ENCODE results near the gene OR52W1.

OR52W1 gene

DNA sequence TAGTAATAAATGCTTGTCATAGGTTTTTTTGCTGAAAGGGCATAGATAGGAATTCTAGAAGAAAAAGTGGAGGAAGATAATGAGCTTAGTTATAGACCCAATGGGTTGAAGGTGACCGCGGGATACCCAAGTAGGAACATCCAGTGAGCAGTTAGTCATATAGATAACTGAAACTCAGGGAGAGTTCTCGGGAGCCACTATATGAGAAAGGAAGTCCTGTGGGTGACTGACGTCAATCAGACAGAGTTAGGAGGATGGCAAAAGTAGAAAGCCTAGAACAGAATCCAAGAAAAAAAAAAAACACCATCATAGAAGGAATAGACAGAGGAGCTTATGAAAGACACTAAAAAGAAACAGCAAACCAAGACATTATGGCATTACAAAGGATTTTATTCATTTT lies 38.2 kb downstream of the OR52W1 start:
- TF ChIP-seq CEBPB (IDR thresholded peaks at IDR 0.05) (no peak), YY1 (IDR thresholded peaks at IDR 0.05; ENCODE audit: low read depth) (no peak), TCF12 (IDR thresholded peaks at IDR 0.05; ENCODE audit: low read depth) (no peak), CREB1 (IDR thresholded peaks at IDR 0.05; ENCODE audit: low read depth) (no peak), FOXM1 (IDR thresholded peaks at IDR 0.05; ENCODE audit: borderline replicate concordance, low read depth) (no peak), TAF1 (IDR thresholded peaks at IDR 0.05; ENCODE audit: low read depth) (no peak)
- TF ChIP-seq, protein P1, sequence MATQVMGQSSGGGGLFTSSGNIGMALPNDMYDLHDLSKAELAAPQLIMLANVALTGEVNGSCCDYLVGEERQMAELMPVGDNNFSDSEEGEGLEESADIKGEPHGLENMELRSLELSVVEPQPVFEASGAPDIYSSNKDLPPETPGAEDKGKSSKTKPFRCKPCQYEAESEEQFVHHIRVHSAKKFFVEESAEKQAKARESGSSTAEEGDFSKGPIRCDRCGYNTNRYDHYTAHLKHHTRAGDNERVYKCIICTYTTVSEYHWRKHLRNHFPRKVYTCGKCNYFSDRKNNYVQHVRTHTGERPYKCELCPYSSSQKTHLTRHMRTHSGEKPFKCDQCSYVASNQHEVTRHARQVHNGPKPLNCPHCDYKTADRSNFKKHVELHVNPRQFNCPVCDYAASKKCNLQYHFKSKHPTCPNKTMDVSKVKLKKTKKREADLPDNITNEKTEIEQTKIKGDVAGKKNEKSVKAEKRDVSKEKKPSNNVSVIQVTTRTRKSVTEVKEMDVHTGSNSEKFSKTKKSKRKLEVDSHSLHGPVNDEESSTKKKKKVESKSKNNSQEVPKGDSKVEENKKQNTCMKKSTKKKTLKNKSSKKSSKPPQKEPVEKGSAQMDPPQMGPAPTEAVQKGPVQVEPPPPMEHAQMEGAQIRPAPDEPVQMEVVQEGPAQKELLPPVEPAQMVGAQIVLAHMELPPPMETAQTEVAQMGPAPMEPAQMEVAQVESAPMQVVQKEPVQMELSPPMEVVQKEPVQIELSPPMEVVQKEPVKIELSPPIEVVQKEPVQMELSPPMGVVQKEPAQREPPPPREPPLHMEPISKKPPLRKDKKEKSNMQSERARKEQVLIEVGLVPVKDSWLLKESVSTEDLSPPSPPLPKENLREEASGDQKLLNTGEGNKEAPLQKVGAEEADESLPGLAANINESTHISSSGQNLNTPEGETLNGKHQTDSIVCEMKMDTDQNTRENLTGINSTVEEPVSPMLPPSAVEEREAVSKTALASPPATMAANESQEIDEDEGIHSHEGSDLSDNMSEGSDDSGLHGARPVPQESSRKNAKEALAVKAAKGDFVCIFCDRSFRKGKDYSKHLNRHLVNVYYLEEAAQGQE (IDR thresholded peaks at IDR 0.05; ENCODE audit: low read depth): no peak
- TF ChIP-seq, protein P2, sequence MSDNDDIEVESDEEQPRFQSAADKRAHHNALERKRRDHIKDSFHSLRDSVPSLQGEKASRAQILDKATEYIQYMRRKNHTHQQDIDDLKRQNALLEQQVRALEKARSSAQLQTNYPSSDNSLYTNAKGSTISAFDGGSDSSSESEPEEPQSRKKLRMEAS (IDR thresholded peaks at IDR 0.05): no peak
- TF ChIP-seq, protein P3, sequence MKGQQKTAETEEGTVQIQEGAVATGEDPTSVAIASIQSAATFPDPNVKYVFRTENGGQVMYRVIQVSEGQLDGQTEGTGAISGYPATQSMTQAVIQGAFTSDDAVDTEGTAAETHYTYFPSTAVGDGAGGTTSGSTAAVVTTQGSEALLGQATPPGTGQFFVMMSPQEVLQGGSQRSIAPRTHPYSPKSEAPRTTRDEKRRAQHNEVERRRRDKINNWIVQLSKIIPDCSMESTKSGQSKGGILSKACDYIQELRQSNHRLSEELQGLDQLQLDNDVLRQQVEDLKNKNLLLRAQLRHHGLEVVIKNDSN (IDR thresholded peaks at IDR 0.05): no peak

DNA sequence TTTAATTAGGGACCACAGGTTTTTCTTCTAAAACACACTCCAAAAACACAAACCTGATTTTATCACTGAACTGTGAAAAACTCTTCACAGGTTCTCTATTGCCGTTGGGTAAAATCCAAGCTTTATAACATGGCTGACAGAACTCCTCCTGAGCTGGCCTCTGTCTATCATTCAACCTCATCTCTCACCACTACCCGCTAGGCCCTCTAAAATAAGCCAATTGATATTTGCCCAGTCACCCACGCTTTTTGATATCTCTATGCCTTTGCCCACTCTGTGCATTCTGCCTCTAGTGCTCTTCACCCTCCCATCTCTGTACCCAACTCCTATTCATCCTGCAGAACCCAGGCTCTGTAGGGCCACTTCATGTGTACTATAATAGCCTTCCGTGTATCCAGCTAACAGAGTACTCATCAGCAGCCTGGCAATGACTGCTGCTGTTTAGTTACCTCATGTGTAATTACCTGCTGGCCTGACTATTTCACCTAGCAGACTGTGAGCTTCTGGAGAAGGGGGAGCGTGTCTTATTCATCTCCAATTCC lies 38.8 kb downstream of the OR52W1 start:
- TF ChIP-seq, protein P1 (IDR thresholded peaks at IDR 0.05; ENCODE audit: low read depth): no peak
- TF ChIP-seq CEBPB (IDR thresholded peaks at IDR 0.05) (no peak), ZBTB7A (IDR thresholded peaks at IDR 0.05; ENCODE audit: low read depth) (no peak), TAF1 (IDR thresholded peaks at IDR 0.05; ENCODE audit: low read depth) (no peak), NFIC (IDR thresholded peaks at IDR 0.05) (no peak), EP300 (IDR thresholded peaks at IDR 0.05; ENCODE audit: borderline replicate concordance) (no peak), TCF12 (IDR thresholded peaks at IDR 0.05; ENCODE audit: low read depth) (no peak), RAD21 (IDR thresholded peaks at IDR 0.05; ENCODE audit: low read depth) (no peak), CREB1 (IDR thresholded peaks at IDR 0.05; ENCODE audit: low read depth) (no peak), YY1 (IDR thresholded peaks at IDR 0.05; ENCODE audit: low read depth) (no peak), TEAD4 (IDR thresholded peaks at IDR 0.05) (no peak), EGR1 (IDR thresholded peaks at IDR 0.05) (no peak)
- TF ChIP-seq, protein P2 (IDR thresholded peaks at IDR 0.05): no peak

DNA sequence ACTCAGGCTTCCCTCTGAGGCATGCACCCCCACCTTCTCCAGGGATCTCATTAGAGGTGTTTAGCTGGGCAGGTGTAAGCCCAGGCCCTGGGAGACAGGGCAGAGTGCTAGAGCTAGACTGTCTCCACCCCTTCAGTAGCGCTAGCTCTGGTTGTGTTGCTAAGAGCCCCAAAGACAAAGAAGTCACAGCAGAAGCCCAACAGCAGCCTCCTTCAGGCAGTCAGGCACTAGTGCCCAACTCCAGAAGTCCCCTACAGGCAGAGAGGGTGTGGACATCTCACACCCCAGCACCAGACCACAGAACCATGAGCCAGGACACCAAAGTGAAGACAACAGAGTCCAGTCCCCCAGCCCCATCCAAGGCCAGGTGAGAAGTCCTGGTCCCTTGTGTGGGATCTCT lies 39.9 kb downstream of the OR52W1 start, which contains the start of gene CNGA4:
CNGA4 (plus strand) TSS at position 188 of the 400 bp plus-strand sequence; CDS start at position 306, 118 bp downstream.
- TF ChIP-seq CREB1 (IDR thresholded peaks at IDR 0.05; ENCODE audit: low read depth) (no peak), FOXM1 (IDR thresholded peaks at IDR 0.05; ENCODE audit: borderline replicate concordance, low read depth) (no peak), RAD21 (IDR thresholded peaks at IDR 0.05; ENCODE audit: low read depth) (no peak), EP300 (IDR thresholded peaks at IDR 0.05; ENCODE audit: borderline replicate concordance) (no peak), TCF12 (IDR thresholded peaks at IDR 0.05; ENCODE audit: low read depth) (no peak), EGR1 (IDR thresholded peaks at IDR 0.05) (no peak), TEAD4 (IDR thresholded peaks at IDR 0.05) (no peak), ZBTB7A (IDR thresholded peaks at IDR 0.05; ENCODE audit: low read depth) (no peak), YY1 (IDR thresholded peaks at IDR 0.05; ENCODE audit: low read depth) (no peak), NFIC (IDR thresholded peaks at IDR 0.05) (no peak), CEBPB (IDR thresholded peaks at IDR 0.05) (no peak), TAF1 (IDR thresholded peaks at IDR 0.05; ENCODE audit: low read depth) (no peak)
- TF ChIP-seq, protein P2 (IDR thresholded peaks at IDR 0.05): no peak
- TF ChIP-seq, protein P3 (IDR thresholded peaks at IDR 0.05): no peak
- TF ChIP-seq, protein P1 (IDR thresholded peaks at IDR 0.05; ENCODE audit: low read depth): no peak

DNA sequence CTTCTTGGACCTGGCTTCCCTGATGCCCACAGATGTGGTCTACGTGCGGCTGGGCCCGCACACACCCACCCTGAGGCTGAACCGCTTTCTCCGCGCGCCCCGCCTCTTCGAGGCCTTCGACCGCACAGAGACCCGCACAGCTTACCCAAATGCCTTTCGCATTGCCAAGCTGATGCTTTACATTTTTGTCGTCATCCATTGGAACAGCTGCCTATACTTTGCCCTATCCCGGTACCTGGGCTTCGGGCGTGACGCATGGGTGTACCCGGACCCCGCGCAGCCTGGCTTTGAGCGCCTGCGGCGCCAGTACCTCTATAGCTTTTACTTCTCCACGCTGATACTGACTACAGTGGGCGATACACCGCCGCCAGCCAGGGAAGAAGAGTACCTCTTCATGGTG lies 41.1 kb downstream of the OR52W1 start:
- no peak for TF ChIP-seq RAD21 (IDR thresholded peaks at IDR 0.05; ENCODE audit: low read depth)
- TF ChIP-seq, protein P1 (IDR thresholded peaks at IDR 0.05; ENCODE audit: low read depth): no peak
- no peak for TF ChIP-seq TCF12 (IDR thresholded peaks at IDR 0.05; ENCODE audit: low read depth)
- TF ChIP-seq ZBTB7A (IDR thresholded peaks at IDR 0.05; ENCODE audit: low read depth): no peak
- TF ChIP-seq CREB1 (IDR thresholded peaks at IDR 0.05; ENCODE audit: low read depth): no peak
- no peak for TF ChIP-seq NFIC (IDR thresholded peaks at IDR 0.05)
